Activated CD4-positive, alpha-beta T cell treated with anti-CD3 and anti-CD28 coated beads for 24 hours (primary cell): ENCODE results near the gene WFS1.

Experiments used
- DNase-seq, 2 donors: peaks; one replicate each; pipeline ENCODE4 v3.0.0-alpha.2; 2020; ENCODE audit warnings: low read depth in 2 of 2

The WFS1 gene

DNA sequence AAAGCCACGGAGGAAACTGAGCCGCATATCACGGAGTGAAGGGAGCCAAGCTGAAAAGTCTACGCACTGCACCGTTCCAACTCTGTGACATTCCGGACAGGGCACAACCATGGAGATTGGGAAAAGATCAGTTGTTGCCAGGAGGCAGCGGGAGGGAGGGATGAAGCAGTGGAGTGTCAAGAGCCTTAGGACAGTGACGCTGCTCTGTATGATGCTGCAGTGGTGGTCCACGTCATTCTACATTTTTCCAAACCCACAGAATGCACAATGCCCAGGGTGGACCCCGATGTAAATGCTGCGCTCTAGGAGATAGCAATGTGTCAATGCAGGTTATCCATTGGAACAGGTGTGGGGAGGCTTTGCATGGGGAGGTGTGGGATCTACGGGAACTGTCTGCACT is 7.5 kb upstream of the WFS1 start:
- no peak for DNase-seq

DNA sequence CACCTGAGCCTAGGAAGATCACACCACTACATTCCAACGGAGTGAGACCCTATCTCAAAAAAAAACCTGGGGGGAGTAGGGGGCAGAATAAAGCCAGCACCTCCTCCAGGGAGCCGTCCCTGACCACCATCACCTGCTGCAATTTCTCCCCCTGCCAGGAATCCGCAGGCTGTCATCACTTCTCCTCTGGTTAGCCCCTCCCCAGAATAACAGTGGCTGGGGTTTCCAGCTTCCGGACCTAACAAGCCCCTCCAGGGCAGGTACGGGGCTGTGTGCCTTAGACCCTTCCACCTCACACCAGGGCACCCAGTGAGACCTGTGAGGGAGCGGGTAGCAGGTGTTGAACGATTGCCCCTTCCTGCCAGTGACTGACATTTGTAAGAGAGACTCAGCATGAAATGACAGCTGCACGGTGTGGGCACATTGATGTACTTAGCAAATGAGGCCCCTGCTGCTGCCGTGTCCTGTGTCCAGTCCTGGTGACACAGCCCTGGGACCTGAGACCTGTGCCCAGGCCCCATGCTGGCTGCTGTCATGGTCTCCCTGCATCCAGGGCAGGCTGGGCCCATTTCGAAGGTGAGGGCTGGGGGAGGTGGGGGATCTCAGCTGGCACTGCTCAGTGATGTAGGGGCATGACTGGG is 6.7 kb upstream of the WFS1 start:
- DNase-seq, result no peak

DNA sequence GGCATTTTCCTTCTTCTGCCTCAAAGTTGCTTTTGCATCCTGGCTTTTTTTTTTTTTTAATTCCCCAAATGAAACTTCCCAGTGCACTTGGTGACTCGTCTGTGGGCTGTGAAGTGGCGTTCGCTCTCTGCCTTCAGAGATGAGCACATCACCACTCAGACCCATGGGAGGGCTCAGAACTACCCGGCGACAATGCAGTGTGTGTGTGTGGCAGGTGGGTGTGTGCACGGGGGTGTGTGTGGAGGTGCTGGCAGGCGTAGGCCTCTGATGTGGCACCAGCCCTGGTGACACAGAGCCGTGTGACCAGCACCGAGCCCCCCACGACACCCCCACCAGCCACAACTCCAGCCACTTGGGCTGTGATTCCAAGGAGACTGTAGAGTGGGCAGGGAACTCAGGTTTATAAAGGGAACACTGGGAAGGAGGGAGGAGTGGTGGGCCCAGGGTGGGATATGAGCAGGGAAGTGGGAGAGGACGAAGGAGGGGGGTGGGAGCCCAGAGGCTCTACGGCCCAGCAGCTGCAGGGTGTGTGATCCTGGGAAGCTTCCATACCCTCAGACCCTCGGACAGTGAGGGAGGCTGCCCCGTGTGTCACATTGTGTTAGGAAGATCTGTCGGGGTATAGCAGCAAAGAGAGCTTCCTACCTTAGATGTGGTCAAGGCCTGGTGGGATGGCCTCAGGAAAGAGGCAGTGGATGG is 6.0 kb upstream of the WFS1 start:
- DNase-seq, result no peak

DNA sequence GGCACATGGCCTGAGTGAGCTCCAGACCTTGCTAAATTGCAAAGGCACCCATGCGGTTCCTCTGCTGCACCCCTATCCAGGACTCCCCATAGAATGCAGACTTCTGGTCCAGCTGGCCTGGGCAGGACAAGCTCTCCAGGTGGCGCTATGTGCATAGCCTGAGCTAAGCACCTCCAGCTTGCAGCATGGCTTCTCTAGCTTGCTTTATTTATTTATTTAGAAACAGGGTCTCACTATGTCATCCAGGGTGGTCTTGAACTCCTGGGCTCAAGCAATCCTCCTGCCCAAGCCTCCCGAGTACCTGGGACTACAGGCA is 5.5 kb upstream of the WFS1 start:
- no peak for DNase-seq

DNA sequence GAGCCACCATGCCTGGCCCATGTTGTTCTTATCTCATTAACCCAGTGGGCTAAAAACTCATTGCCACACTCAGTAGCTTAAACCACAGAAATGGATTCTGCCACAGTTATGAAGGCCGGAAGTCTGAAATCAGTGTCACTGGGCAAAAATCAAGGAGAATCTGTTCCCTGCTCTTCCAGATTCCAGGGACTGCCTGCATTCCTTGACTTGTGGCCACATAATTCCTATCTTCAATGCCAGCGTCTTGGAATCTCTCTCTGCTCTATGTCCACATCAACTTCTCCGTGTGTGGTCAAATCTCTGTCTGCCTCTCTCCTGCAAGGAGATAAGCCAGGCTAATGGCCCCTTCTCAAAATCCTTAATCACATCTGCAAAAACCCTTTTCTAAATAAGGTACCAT is 4.1 kb upstream of the WFS1 start:
- no peak for DNase-seq

DNA sequence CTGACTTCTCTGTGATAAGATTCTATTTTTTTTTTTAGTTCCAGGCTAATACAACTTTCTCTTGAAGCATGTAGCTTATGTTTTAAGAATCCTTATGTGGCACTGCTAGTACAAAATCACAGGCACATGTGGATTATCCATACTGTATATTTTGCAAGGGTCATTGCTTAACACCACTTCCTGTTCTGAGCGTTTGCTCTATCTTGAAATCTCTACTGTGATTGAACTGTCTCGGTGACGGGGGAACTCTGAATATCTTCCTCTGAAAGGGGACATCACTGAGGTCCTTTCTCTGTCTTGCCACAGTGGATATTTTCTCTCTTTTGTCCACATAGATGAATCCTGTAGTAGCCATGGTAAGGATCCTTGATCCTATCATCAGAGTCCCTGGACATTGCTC is 2.1 kb upstream of the WFS1 start:
- no peak for DNase-seq

DNA sequence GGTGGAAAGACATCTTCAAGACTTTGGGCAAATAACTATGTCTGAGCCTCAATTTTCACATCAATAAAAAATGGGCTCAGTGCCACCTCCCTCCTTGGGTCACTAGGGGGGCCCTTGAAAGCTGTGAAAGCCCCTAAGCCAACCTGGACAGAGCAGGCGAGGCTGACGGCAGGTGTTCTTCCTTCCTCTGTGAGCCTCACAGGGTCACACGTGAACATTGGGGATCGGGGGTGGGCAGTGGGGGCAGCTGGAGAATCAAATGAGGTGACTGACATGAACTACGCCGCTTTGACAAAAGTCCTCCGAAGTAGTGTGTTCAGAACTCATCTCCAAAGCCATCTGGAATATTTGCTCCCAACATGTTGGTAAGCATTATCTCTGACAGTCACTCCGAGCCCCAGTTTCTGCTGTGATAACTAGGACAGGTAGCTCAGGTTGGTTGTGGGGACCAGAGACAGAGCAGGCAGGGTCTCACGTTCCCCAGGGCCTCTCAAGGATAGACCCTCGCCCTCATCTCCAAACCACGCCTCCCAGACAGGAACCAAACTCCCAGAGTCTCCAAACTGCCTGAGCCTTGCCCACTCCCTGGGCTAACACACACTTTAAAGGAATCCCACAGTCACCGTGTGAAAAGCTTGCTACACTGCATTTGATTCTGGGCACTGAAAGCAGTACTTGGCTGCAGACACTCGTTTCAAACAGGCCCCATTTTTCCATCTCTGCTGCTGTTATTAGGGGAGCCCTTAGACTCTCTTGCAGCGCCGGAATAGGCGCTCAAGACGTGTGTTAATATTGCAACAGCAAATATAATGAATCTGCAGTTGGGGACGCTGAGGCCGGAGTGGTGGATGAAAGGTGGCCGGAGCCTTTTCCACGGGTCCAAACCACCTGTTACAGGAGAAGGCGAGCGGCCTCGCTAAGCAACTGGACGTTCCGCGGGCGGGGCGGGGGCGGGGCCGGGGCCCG is 717 bp upstream of the WFS1 start:
- no peak for DNase-seq

DNA sequence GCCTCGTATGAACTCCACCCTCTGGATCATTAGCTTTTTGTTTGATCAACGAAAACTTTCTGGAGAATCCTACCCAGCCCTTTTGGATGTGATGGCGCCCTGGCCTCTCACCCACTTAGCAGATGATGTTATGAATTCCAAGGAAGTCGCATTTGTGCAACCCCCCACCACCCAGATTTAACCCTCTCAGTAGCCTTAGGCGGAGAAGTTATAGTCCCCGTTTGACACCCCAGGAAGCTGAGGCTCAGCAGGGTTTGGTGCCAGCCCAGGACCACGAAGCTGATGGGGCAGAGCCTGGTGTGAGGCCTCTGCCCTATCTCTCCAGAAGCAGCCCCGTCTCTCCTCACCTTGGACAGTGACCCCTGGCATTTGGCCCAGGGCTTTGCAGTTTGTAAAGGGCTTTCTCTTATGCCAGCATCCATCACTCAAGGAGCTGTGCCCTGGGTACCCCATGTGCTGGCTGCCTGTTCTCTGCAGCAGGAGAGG is 1.0 kb downstream of the WFS1 start:
- no peak for DNase-seq

DNA sequence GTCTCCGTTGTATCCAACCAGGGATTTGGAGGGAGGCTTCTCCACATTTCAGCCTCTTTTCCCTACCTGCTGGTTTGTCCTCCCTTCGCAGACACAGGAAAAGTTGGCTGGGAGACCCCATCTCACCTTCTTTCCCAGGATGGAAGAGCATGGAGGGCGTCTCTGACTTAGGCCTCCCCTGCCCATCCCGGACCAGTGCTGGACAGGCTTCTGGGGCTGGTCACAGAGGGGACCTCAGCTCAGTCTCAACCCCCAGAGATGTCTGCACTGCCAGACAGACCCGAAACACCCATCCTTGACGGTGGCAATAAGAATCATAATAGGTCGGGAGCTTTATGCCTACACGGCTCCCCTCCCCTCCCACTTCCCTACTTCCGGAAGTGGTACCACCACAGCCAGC is 1.6 kb downstream of the WFS1 start:
- no peak for DNase-seq

DNA sequence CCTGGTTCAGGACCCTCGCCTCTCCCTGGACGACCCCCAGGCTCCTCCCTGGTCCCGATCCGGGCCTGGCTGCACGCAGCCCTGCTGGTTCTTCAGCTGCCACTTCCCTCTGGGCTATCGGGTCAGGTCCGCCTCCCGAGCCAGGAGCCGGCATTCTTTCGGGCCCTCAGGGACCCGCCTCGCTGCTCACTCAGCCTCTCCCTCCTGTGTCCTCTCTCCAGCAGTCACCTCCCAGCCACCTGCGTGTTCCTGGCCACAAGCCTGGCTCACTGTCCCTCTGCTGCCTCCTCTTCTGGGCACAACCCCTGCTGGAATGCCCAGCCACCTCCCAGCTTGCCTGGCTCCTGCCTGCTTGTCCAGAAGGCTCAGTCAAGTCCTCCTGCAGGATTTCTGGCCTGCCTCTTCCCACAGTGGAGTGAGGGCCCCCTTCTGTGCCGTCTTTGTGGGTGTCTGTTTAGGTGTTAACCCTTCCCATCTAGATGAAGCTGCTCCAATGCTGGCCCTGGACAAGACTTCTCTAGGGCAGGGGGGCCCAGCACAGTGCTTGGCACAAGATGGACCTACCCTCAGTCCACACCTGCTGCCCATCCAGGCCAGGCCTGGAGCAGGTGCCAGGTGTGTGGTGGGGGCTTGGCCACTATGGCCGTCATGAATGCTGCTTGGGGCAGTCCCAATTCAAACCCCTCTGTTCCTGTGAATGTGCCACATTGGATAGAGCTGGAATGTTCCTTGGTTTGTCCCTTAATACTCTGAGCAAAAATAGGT is 2.2 kb downstream of the WFS1 start:
- DNase-seq, result no peak

DNA sequence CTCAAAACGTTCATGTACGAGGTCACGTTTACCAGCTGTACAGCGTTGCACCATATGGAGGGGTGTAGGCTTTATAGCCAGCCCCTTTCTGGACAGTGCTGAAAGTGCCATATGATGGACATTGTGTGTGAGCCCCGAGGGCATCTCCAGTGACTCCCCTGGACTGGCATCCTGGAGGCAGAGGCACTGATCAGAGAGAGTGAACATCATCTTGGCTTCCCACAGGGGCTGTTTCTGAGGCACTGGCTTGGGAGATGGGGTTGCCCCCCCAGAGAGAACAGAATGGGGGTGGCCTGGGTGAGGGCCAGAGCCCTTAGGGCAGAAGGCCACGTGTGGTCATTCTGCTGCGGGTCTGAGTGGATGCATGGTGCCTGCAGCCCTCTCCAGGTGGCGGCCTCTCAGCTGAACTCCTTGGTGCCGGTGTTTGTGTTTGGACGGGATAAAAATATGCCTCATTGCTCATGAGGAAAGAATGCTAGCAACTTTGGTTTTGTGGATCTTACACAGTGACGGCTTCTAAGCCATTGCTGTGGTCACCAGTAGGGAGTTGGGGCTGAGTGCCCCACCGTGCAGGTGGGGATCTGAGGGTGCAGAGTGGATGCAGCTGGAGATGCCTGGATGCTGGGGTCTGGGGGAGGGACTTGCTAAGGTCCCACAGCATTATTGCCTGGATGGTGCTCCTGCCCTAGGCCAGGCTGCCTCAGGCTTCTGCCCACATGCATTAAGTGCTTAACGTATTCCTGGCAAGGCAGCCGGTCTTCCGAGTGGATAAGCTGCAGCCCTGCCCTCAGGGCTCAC is 3.4 kb downstream of the WFS1 start:
- DNase-seq, result no peak

DNA sequence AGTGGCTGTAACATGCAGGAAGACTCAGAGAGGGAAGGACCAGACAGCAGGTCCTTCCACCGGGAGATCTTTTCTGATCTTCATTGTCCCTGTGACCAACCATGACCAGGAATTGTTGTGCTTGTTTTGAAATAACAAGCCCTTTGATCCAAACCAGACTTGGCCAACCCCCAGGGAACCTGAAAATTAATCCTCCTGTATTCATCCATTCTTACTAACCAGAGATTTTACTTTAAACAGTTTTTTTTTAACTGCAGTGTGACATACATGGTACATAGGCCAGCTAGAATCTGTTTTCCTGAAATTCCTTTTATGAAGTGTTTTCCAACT is 4.0 kb downstream of the WFS1 start:
- no peak for DNase-seq

DNA sequence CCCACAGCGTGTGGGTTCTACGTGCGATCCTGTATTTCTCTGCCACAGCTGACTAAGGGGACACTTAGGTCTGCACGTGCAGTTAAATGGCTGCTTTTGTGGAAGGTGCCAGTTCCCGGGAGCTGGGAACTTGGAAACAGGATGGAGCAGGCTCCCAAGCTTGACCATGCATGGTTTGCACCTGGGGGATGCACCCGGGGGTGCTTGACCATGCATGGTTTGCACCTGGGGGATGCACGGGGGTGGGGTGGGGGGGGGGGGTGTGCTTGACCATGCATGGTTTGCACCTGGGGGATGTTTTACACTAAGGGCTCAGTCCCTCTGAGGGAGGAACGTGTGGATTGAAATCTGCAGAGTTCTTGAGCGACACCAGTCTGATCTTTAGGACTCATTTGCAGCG is 5.7 kb downstream of the WFS1 start:
- DNase-seq, result no peak

DNA sequence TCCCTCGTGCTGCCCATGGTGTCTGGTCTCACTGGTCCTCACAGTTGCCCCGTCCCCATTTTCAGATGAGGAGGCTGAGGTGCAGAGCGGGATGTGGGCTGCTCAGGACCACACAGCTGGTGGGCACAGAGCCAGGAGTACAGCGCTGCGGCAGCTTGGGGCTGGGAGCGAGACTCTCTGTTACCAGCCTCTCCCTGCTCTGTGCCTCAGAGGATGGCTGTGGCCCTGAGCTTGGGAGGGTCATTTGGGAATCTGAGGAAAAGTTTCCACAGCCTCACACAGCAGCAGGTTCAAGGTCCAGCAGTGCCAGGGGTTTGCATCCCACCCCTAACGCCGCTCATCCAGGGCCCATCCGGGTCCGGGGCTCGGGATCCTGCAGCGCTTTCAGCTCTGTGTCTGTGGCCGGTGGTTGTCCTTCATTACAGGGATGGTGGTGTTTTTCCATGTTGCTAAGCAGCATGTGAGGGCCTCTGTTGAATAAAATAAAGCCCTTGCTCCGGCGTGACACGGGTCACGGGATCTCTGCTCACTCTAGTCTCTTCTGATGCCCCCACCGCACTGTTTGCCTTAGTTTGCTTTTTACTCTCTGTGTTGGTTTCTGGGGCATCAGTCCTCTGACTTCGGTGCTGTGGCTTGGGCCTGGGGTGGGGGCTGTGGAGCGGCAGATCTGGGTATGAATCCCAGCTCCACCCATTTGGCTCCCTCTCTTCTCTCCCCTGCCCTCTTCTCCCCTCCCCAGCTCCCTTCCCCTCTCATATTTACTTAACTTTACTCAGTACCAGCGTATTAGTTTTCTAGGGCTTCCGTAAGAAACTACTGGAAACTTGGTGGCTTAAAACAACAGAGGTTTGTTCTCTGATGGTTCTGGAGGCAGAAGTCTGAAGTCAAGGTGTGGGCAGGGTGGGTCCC is 6.5 kb downstream of the WFS1 start:
- DNase-seq, result no peak

DNA sequence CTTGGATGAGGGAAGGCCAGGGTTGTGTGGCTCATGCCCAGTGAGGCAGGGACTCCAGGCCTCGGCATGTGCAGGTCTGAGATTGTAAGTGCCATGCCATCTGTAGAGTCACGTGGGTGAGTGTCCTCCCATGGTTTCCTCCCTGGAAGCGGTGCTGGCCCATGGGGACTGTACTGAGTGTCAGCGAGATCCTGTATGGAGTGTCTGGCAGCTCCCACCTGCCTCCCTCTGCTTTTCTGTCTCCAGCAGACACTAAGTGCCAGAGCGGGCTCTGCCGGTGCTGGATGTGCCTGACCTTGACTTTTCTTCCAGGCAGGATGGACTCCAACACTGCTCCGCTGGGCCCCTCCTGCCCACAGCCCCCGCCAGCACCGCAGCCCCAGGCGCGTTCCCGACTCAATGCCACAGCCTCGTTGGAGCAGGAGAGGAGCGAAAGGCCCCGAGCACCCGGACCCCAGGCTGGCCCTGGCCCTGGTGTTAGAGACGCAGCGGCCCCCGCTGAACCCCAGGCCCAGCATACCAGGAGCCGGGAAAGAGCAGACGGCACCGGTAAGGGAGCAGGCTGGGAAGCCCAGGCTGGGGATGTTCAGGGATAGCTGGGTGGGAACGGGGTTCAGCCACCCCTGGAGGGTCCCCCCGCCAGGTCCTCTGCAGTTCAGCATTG is 7.6 kb downstream of the WFS1 start:
- no peak for DNase-seq

DNA sequence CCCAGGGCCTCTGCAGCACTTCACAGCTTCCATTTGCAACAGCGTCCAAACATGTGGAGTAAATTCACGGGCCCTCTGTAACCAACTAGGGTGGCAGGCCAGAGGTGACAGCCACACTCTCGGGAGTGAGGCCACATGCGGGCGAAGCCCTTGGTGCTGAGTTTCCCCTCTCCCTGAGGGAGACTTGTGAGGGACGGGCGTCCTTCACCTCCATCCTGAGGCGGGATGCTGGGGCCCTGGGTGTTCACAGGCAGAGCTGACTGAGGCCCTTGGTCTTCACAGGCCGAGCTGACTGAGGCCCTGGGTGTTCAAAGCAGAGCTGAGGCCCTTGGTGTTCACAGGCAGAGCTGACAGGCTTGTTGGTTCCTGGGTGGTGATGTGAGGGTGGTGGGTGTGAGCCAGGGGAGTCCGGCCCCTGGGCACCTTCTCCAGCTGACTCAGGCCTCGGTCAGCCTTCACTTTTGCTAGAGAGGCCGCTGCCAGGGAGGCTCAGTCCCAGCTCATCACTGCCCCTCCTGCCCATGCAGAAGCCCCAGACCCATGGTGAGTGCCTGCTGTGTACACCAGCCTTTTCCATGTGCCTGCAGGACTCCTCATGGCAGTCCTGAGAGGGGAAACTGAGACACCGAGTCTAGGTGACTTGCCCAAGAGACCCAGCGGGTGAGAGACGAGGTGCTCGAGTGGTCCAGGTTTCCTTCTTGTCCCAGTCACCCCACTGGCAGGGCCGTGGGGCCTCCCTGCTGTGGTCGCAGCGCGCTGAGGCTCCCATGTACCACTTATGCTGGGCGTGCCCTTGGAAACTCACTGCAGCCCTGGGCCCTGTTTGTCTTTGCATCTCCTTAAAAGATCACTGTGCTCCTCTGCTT is 8.5 kb downstream of the WFS1 start:
- no peak for DNase-seq

DNA sequence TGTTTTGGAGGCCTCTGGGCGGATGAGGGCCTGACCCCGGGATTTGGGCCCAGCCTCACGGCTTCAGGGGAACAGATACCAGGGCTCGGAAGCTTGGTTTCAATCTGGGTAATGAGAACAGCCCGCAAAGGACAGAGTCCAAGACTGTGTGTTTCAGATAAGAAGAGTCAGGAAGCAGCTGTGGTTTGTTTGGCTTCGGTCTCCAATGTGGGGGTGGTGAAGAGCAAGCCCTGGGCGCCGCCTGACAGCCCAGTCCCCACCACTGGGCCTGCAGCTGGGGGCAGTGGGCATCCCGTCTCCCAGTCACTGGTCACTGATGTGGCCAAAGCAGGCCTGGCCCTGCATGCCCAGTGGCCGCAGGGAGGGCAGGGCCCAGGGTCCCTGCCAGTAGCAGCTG is 9.1 kb downstream of the WFS1 start:
- DNase-seq, result no peak

DNA sequence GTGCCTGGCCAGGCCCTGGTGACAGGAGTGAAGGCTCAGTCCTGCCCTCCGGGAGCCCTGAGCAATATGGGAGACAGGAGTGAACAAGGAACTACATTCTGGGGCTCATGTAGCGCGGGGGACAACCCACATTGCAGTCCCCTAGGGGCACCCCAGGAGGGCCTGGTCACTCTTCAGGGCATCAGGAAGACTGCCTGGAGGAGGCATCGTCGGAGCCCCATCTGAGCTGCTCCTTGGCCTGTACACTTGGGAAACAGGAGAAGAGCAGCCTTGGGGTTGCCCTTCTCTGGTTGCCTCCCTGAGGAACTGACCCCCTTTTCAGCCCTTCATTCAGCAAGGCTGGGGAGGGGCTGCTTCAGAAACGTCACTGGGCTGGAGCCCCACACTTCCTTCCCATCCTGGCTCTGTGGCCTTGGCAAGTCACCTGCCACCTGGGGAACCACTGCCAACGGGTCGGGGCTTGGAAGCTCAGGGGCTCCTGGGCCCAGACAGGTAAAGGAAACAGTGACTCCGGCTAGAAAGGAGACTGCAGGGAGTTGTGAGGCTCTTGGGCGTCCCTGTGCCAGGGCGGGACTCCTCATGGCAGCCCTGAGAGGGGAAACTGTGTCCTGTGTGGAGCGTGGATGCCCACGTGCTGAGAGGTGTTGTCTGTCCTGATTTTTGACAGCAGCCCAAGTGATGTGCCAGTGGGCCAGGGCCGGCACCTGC is 10.1 kb downstream of the WFS1 start:
- DNase-seq, result no peak
